ENCODE data around the gene AKR1C1. TPM values are rescaled to one million over a fixed set of nuclear protein-coding genes. Genes with fewer than 3 reads are reported as not detected.
"Not testable (repeated sequence)": the region's sequence is repeated elsewhere in the genome, so short reads cannot be mapped to it uniquely, and the experiment has no call there.

The AKR1C1 gene
- total RNA-seq, 1 donor = 140 TPM

DNA sequence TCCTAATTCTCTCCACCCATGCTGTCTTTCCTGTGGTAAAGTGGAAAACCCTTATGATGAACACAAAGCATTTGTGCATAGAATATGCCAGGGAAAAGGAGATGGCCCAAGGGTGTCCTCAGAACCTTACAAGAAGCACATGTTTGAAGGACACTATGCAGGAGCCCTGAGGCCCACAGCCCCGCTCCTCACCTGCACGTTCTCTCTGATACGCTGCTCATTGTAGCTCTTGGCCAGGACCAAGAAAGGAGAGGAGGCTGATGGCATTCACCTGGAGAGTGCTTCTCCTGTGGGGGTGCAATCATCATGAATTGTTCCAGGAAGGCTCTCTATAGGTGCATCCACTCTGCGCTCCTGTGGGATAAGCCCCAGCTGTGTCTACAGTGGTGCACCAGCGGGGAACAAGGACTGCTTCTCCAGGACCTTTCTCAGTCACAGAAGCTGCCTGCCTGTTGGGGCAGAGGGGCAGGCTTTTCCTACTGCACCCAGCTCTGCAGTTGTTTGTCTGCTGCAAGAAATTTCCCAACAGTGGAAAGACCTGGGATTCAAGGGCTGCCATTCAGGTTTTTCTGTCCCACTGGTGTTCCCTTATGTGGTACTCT, 20.5 kb downstream of the AKR1C1 start:
- Histone ChIP-seq H3K4me3 (ENCODE audit: insufficient read depth, low read length) (no peak overlapping the region), H3K79me2 (ENCODE audit: insufficient read depth, low read length) (no peaks in the 10 kb centered on the region), H2AFZ (ENCODE audit: low read length) (no peak overlapping the region), H3K27ac (ENCODE audit: low read depth, low read length) (no peak overlapping the region), H3K4me1 (ENCODE audit: insufficient read depth, low read length) (peaks cover 9% of the 10 kb centered on the region), H3K36me3 (ENCODE audit: insufficient read depth, low read length) (no peaks in the 10 kb centered on the region), H3K27me3 (ENCODE audit: insufficient read depth, low read length) (no peaks in the 10 kb centered on the region), H3K9me3 (ENCODE audit: low read depth, low read length) (no peaks in the 10 kb centered on the region), H3K4me2 (ENCODE audit: insufficient read depth, low read length) (no peak overlapping the region), H4K20me1 (ENCODE audit: insufficient read depth, low read length) (no peaks in the 10 kb centered on the region)
- TF ChIP-seq, protein P1, sequence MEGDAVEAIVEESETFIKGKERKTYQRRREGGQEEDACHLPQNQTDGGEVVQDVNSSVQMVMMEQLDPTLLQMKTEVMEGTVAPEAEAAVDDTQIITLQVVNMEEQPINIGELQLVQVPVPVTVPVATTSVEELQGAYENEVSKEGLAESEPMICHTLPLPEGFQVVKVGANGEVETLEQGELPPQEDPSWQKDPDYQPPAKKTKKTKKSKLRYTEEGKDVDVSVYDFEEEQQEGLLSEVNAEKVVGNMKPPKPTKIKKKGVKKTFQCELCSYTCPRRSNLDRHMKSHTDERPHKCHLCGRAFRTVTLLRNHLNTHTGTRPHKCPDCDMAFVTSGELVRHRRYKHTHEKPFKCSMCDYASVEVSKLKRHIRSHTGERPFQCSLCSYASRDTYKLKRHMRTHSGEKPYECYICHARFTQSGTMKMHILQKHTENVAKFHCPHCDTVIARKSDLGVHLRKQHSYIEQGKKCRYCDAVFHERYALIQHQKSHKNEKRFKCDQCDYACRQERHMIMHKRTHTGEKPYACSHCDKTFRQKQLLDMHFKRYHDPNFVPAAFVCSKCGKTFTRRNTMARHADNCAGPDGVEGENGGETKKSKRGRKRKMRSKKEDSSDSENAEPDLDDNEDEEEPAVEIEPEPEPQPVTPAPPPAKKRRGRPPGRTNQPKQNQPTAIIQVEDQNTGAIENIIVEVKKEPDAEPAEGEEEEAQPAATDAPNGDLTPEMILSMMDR (IDR thresholded peaks at IDR 0.05; ENCODE audit: extremely low read depth, low read depth, low read length) = no peak
- no peak for DNase-seq (ENCODE audit: insufficient read length, low spot score, missing footprints)

DNA sequence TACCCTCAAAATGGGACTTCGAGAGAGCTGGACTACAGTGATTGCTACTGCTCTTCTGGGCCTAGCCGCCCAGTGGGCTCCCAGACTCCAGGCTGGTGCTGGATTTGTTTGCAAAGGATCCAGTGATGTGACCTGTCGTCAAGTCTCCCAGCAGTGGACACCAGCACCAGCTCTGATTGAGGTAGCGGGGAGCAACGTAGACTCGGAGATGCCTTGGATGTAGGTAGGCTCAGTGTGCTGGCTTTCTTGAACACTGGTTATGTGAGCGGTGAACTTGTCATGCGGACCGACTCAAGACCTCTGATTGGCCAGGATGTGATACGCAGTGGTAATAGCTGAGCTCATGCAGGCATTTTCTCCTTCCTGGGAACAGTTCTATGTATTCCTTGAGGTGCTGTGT, 21.0 kb downstream of the AKR1C1 start:
- no peak overlapping the region for H3K4me3 ChIP-seq (ENCODE audit: insufficient read depth, low read length)
- no peaks in the 10 kb centered on the region for H3K27me3 ChIP-seq (ENCODE audit: insufficient read depth, low read length)
- DNase-seq (ENCODE audit: insufficient read length, low spot score, missing footprints) = no peak
- no peak overlapping the region for H2AFZ ChIP-seq (ENCODE audit: low read length)
- no peak overlapping the region for H3K27ac ChIP-seq (ENCODE audit: low read depth, low read length)
- no peaks in the 10 kb centered on the region for H3K79me2 ChIP-seq (ENCODE audit: insufficient read depth, low read length)
- H3K36me3 ChIP-seq (ENCODE audit: insufficient read depth, low read length) = no peaks in the 10 kb centered on the region
- no peaks in the 10 kb centered on the region for H3K9me3 ChIP-seq (ENCODE audit: low read depth, low read length)
- no peak overlapping the region for H3K4me2 ChIP-seq (ENCODE audit: insufficient read depth, low read length)
- peaks cover 9% of the 10 kb centered on the region for H3K4me1 ChIP-seq (ENCODE audit: insufficient read depth, low read length)
- no peaks in the 10 kb centered on the region for H4K20me1 ChIP-seq (ENCODE audit: insufficient read depth, low read length)
- TF ChIP-seq, protein P1 (IDR thresholded peaks at IDR 0.05; ENCODE audit: extremely low read depth, low read depth, low read length) = no peak

DNA sequence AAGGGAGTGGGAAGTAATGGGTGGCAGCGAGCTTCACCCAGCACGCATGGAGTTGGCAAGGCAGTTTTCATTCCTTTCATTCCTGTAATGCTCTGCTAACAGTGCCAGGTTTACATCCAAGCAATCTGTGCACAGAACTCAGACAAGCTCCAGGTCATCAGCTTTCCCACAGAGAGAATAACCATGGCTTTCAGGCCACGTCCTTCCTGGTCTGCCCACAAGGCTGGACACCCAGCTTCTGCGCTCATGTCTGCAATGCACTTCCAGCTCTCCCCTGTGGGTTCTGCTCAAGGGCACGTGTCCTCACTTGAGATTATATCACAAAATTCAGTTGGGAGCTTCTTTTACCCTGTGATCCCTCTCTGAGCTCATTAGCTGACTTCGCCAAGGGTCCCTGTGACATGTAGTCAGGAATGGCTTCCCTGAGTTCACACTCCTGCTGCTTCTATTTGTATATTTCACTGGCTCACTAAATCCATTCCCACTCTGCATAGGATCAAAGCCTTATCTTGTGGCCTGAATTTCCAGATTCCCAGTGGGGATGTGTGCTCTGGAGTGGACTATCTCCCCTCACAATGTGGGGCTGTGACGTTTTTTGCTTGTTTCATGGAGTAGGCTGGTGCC, 21.9 kb downstream of the AKR1C1 start:
- Histone ChIP-seq H3K36me3 (ENCODE audit: insufficient read depth, low read length) (no peaks in the 10 kb centered on the region), H3K4me3 (ENCODE audit: insufficient read depth, low read length) (no peak overlapping the region), H3K27me3 (ENCODE audit: insufficient read depth, low read length) (no peaks in the 10 kb centered on the region), H3K4me2 (ENCODE audit: insufficient read depth, low read length) (peak overlapping the region; percentile 37), H4K20me1 (ENCODE audit: insufficient read depth, low read length) (no peaks in the 10 kb centered on the region), H3K79me2 (ENCODE audit: insufficient read depth, low read length) (no peaks in the 10 kb centered on the region), H2AFZ (ENCODE audit: low read length) (peak overlapping the region; percentile 45), H3K9me3 (ENCODE audit: low read depth, low read length) (no peaks in the 10 kb centered on the region), H3K27ac (ENCODE audit: low read depth, low read length) (peak overlapping the region; percentile 64), H3K4me1 (ENCODE audit: insufficient read depth, low read length) (peaks cover 9% of the 10 kb centered on the region)
- TF ChIP-seq, protein P1 (IDR thresholded peaks at IDR 0.05; ENCODE audit: extremely low read depth, low read depth, low read length) = peak; percentile 10
- DNase-seq (ENCODE audit: insufficient read length, low spot score, missing footprints) = no peak

DNA sequence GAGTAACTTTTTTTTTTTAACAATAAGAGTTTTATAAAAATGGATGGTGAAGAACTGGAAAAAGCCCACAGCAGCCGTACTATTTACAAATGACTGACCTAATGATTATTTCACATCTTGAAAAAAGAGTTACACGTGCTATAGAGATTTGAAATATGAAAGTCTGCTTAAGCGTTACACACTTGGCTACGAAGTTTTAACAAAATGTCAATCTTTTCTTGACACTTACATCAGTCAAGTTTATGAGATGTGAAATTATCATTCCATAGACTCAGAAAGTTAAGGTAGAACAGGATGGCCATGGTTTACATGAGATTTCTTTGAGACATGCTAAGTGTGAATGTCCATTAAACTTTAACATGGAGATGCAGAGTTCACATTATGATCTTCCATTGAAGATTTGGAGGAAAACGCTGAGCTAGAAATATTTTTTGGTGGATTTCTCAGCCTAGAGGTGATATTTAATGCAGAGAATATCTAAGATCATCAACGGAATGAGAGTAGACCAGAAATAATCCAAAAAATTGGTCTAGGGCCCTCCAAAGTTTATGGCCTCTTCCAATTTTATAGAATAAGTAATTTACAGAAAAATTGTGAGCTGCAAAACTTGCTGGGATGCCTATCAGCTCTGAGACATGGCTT, 24.9 kb downstream of the AKR1C1 start:
- H3K36me3 ChIP-seq (ENCODE audit: insufficient read depth, low read length); H2AFZ ChIP-seq (ENCODE audit: low read length); H3K79me2 ChIP-seq (ENCODE audit: insufficient read depth, low read length); H3K27ac ChIP-seq (ENCODE audit: low read depth, low read length); H3K4me1 ChIP-seq (ENCODE audit: insufficient read depth, low read length); H3K4me2 ChIP-seq (ENCODE audit: insufficient read depth, low read length); H3K4me3 ChIP-seq (ENCODE audit: insufficient read depth, low read length); H3K27me3 ChIP-seq (ENCODE audit: insufficient read depth, low read length); H4K20me1 ChIP-seq (ENCODE audit: insufficient read depth, low read length); DNase-seq (ENCODE audit: insufficient read length, low spot score, missing footprints); H3K9me3 ChIP-seq (ENCODE audit: low read depth, low read length): not testable (repeated sequence)

All from osteoblast (primary cell).